Neural cell (in vitro differentiated cells): ENCODE results near the gene HNRNPLL. TPM values are rescaled to one million over a fixed set of nuclear protein-coding genes. Genes with fewer than 3 reads are reported as not detected.

Experiments used
- H2AFZ ChIP-seq: fragments of 200-600, 300-800 bp; sonication (generic), shearing (Covaris generic); 2 replicates; pipeline ENCODE4 v1.6.0; 2014; ENCODE audit warnings: low read depth, mild to moderate bottlenecking, antibody characterized with exemption, low read length, moderate library complexity
- H3F3A ChIP-seq: fragments of 200-600 bp; shearing (Covaris generic); 2 replicates; pipeline ENCODE4 v1.6.1; 2016; ENCODE audit warnings: mild to moderate bottlenecking, moderate library complexity, mixed read lengths, antibody characterized with exemption, low read length; ENCODE audit not compliant: insufficient read depth, poor library complexity, severe bottlenecking
- H3K27ac ChIP-seq: fragments of 200-600, 300-800 bp; sonication (generic), shearing (Covaris generic); 2 replicates; pipeline ENCODE4 v1.5.1; 2014; ENCODE audit warnings: mild to moderate bottlenecking, low read length, moderate library complexity
- H3K27me3 ChIP-seq: fragments of 300-800, 200-600 bp; sonication (generic), shearing (Covaris generic); 2 replicates; pipeline ENCODE4 v1.6.0; 2014; ENCODE audit warnings: mild to moderate bottlenecking, low read depth, low read length, moderate library complexity; ENCODE audit not compliant: insufficient read depth
- H3K36me3 ChIP-seq: fragments of 300-800, 200-600 bp; sonication (generic), shearing (Covaris generic); 2 replicates; pipeline ENCODE4 v1.5.1; 2014; ENCODE audit warnings: mild to moderate bottlenecking, antibody characterized with exemption, low read length, moderate library complexity; ENCODE audit not compliant: insufficient read depth
- H3K4me2 ChIP-seq: fragments of 300-800, 200-600 bp; sonication (generic), shearing (Covaris generic); 2 replicates; pipeline ENCODE4 v1.6.0; 2014; ENCODE audit warnings: mild to moderate bottlenecking, low read length
- H3K4me3 ChIP-seq: fragments of 300-800, 200-600 bp; sonication (generic), shearing (Covaris generic); 2 replicates; pipeline ENCODE4 v1.5.1; 2014; ENCODE audit warnings: mild to moderate bottlenecking, low read length, moderate library complexity
- H3K79me2 ChIP-seq: fragments of 200-600 bp; shearing (Covaris generic); replicated peaks from 2 replicates; pipeline ENCODE4 v1.6.0; 2014; ENCODE audit warnings: mild to moderate bottlenecking, low read length, moderate library complexity; ENCODE audit not compliant: insufficient read depth
- H3K9ac ChIP-seq: fragments of 300-800, 200-600 bp; sonication (generic), shearing (Covaris generic); 2 replicates; pipeline ENCODE4 v1.6.1; 2016; ENCODE audit warnings: mild to moderate bottlenecking, low read length, mixed read lengths
- H3K9me2 ChIP-seq: fragments of 200-600 bp; shearing (Covaris generic); 2 replicates; pipeline ENCODE4 v1.6.1; 2016; ENCODE audit warnings: mild to moderate bottlenecking, low read length, mixed read lengths; ENCODE audit not compliant: insufficient read depth
- H3K9me3 ChIP-seq: fragments of 200-600, 300-800 bp; sonication (generic), shearing (Covaris generic); 2 replicates; pipeline ENCODE4 v1.6.1; 2016; ENCODE audit warnings: mild to moderate bottlenecking, mixed run types, low read length, moderate library complexity, mixed read lengths
- H4K20me1 ChIP-seq: fragments of 200-600 bp; shearing (Covaris generic); 2 replicates; pipeline ENCODE4 v1.6.1; 2016; ENCODE audit warnings: mild to moderate bottlenecking, mixed run types; ENCODE audit not compliant: insufficient read depth
- CTCF ChIP-seq: fragments of 450-650 bp; IDR thresholded peaks from 2 replicates; pipeline ENCODE4 v1.5.1; 2014; ENCODE audit warnings: antibody characterized with exemption, mild to moderate bottlenecking, moderate library complexity; ENCODE audit not compliant: poor library complexity, severe bottlenecking
- EP300 ChIP-seq: fragments of 450-650 bp; conservative IDR thresholded peaks from 2 replicates; pipeline ENCODE4 v1.6.1; 2014; ENCODE audit warnings: antibody characterized with exemption, mild to moderate bottlenecking, moderate library complexity; ENCODE audit not compliant: poor library complexity, severe bottlenecking
- EZH2 ChIP-seq: fragments of 200-600, 300-800 bp; shearing (Covaris generic), sonication (generic); IDR thresholded peaks from 2 replicates; pipeline ENCODE4 v1.6.1; 2014; ENCODE audit warnings: antibody characterized with exemption, low read length, borderline replicate concordance, mild to moderate bottlenecking; ENCODE audit not compliant: insufficient read depth, poor library complexity, severe bottlenecking
- MXI1 ChIP-seq: fragments of 450-650 bp; conservative IDR thresholded peaks from 2 replicates; pipeline ENCODE4 v1.6.1; 2014; ENCODE audit warnings: antibody characterized with exemption, mild to moderate bottlenecking; ENCODE audit not compliant: poor library complexity, severe bottlenecking
- POLR2AphosphoS5 ChIP-seq: IDR thresholded peaks from 2 replicates; pipeline ENCODE4 v1.6.1; 2012
- RAD21 ChIP-seq: fragments of 450-650 bp; conservative IDR thresholded peaks from 2 replicates; pipeline ENCODE4 v1.6.1; 2014; ENCODE audit warnings: antibody characterized with exemption, mild to moderate bottlenecking, moderate library complexity
- REST ChIP-seq: IDR thresholded peaks from 2 replicates; pipeline ENCODE4 v1.6.1; 2012; ENCODE audit warnings: borderline replicate concordance
- SMC3 ChIP-seq: fragments of 450-650 bp; conservative IDR thresholded peaks from 2 replicates; pipeline ENCODE4 v1.6.1; 2014; ENCODE audit warnings: antibody characterized with exemption, mild to moderate bottlenecking, moderate library complexity; ENCODE audit not compliant: poor library complexity
- TAF1 ChIP-seq: IDR thresholded peaks from 2 replicates; pipeline ENCODE4 v1.6.1; 2012; ENCODE audit warnings: low read depth
- polyA plus RNA-seq: library from polyadenylated mRNA; depleted of rRNA; stranded (reverse); fragments of >200 nt; gene quantifications from 2 replicates; pipeline ENCODE4 v1.2.3, GENCODE V29; 2014

Gene HNRNPLL
- polyA plus RNA-seq, 1 donor from 2014 or later = 63.5 TPM

DNA sequence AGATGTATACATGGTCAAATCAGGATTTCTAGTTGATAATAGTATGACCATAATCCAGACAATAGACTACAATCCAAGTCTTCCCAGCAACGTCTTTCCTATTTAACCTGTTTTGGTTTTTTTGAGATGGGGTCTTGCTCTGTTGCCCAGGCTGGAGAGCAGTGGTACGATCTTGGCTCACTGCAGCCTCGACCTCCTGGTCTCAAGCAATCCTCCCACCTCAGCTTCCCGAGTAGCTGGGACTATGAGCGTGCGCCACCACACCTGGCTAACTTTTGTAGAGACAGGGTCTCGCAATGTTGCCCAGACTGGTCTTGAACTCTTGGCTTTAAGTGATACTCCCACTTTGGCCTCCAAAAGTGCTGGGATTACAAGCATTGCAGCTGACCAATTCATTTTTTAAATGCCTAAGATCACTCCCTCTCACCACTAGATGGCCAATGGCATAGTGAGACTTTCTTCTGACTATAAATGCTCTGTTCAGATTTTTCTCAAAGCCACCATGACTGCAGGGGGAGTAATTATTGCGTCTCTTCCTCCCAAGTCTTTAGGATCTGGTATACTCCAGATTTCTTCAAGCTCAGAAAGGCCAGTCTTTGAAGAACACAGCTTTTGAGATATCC lies 47.6 kb downstream of the HNRNPLL start:
- no peak overlapping the region for H3K4me3 ChIP-seq
- H3K9ac ChIP-seq = no peak overlapping the region
- no peaks in the 10 kb centered on the region for H4K20me1 ChIP-seq
- H3K4me2 ChIP-seq = no peak overlapping the region
- H2AFZ ChIP-seq = no peak overlapping the region
- H3K9me2 ChIP-seq = no peaks in the 10 kb centered on the region
- H3F3A ChIP-seq = no peaks in the 10 kb centered on the region
- no peaks in the 10 kb centered on the region for H3K9me3 ChIP-seq
- no peaks in the 10 kb centered on the region for H3K79me2 ChIP-seq
- H3K36me3 ChIP-seq = no peaks in the 10 kb centered on the region
- H3K27me3 ChIP-seq = no peaks in the 10 kb centered on the region
- no peak overlapping the region for H3K27ac ChIP-seq
- TF ChIP-seq REST = no peak
- no peak for TF ChIP-seq CTCF
- TF ChIP-seq RAD21 = no peak
- no peak for TF ChIP-seq EZH2
- TF ChIP-seq TAF1 = no peak
- no peak for TF ChIP-seq EP300
- TF ChIP-seq MXI1 = no peak
- no peak for TF ChIP-seq SMC3
- no peak for TF ChIP-seq POLR2AphosphoS5

DNA sequence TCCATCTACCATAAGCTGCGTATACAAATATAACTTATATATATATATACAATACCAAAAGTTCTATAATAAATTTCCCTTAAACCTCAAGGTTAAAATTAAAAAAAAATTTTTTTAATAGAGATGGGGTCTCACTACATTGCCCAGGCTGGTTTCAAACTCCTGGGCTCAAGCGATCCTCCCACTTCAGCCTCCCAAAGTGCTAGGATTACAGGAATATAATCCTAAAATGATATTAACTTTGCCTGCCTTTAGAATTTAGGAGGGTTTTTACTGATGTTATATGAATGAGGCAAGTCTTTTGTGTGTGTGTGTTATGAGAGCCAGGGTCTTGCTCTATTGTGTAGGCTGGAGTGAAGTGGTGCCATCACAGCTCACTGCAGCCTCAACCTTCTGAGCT lies 49.2 kb downstream of the HNRNPLL start:
- Histone ChIP-seq H3K4me2 (no peak overlapping the region), H3F3A (no peaks in the 10 kb centered on the region), H3K9ac (no peak overlapping the region), H2AFZ (no peak overlapping the region), H3K9me2 (no peaks in the 10 kb centered on the region), H3K79me2 (no peaks in the 10 kb centered on the region), H3K9me3 (no peaks in the 10 kb centered on the region), H4K20me1 (no peaks in the 10 kb centered on the region), H3K36me3 (no peaks in the 10 kb centered on the region), H3K27me3 (no peaks in the 10 kb centered on the region), H3K27ac (no peak overlapping the region), H3K4me3 (no peak overlapping the region)
- TF ChIP-seq TAF1 = no peak
- TF ChIP-seq REST = no peak
- TF ChIP-seq EZH2 = no peak
- TF ChIP-seq SMC3 = no peak
- no peak for TF ChIP-seq POLR2AphosphoS5
- no peak for TF ChIP-seq RAD21
- no peak for TF ChIP-seq MXI1
- no peak for TF ChIP-seq EP300
- no peak for TF ChIP-seq CTCF
